Measurements from ENCODE around the gene CAPZA1.

CAPZA1 gene

GRCh38 chr1:112687361-112687760 is 67.7 kb downstream of the CAPZA1 start:
- TF ChIP-seq CTCF (IDR thresholded peaks at IDR 0.05; ENCODE audit: low read depth, low read length, missing control alignments), result no peak
- no peak overlapping the region for H3K27ac ChIP-seq
- no peaks in the 10 kb centered on the region for H3K27me3 ChIP-seq (replicated peaks)
- no peak for DNase-seq
- in situ Hi-C loops (cut with HindIII; ENCODE audit: low pct_ligation_motif_present, low sequenced_read_pairs), result no loop called here
- H3K4me3 ChIP-seq (ENCODE audit: low read depth, low read length), result no peak overlapping the region
- peaks cover 14% of the 10 kb centered on the region for H3K36me3 ChIP-seq (replicated peaks)

- TF ChIP-seq CTCF (IDR thresholded peaks at IDR 0.05; ENCODE audit: low read depth, low read length, missing control alignments), result no peak
- no peak for DNase-seq
- Histone ChIP-seq H3K27me3 (replicated peaks) (no peaks in the 10 kb centered on the region), H3K27ac (no peak overlapping the region), H3K4me3 (ENCODE audit: low read depth, low read length) (no peak overlapping the region), H3K36me3 (replicated peaks) (peaks cover 17% of the 10 kb centered on the region)
- in situ Hi-C loops (cut with HindIII; ENCODE audit: low pct_ligation_motif_present, low sequenced_read_pairs), result no loop called here
These were observed 68.3 kb downstream of the CAPZA1 start for GRCh38 chr1:112687785-112688496.

GRCh38 chr1:112688781-112689193 is 69.2 kb downstream of the CAPZA1 start:
- in situ Hi-C loops (cut with HindIII; ENCODE audit: low pct_ligation_motif_present, low sequenced_read_pairs), result no loop called here
- Histone ChIP-seq H3K4me3 (ENCODE audit: low read depth, low read length) (no peak overlapping the region), H3K27ac (no peak overlapping the region), H3K27me3 (replicated peaks) (no peaks in the 10 kb centered on the region), H3K36me3 (replicated peaks) (peaks cover 18% of the 10 kb centered on the region)
- no peak for TF ChIP-seq CTCF (IDR thresholded peaks at IDR 0.05; ENCODE audit: low read depth, low read length, missing control alignments)
- DNase-seq, result no peak

- TF ChIP-seq CTCF (IDR thresholded peaks at IDR 0.05; ENCODE audit: low read depth, low read length, missing control alignments), result no peak
- in situ Hi-C loops (cut with HindIII; ENCODE audit: low pct_ligation_motif_present, low sequenced_read_pairs), result no loop called here
These were observed 69.7 kb downstream of the CAPZA1 start for GRCh38 chr1:112689196-112689841.

GRCh38 chr1:112689842-112690237 is 70.2 kb downstream of the CAPZA1 start:
- no peak for TF ChIP-seq CTCF (IDR thresholded peaks at IDR 0.05; ENCODE audit: low read depth, low read length, missing control alignments)
- in situ Hi-C loops (cut with HindIII; ENCODE audit: low pct_ligation_motif_present, low sequenced_read_pairs), result no loop called here
- Histone ChIP-seq H3K27me3 (replicated peaks) (no peaks in the 10 kb centered on the region), H3K4me3 (ENCODE audit: low read depth, low read length) (no peak overlapping the region), H3K36me3 (replicated peaks) (peaks cover 18% of the 10 kb centered on the region), H3K27ac (no peak overlapping the region)
- no peak for DNase-seq

More at GRCh38 chr1:112689196-112689841, 69.7 kb downstream of the CAPZA1 start:
- no peak for DNase-seq
- Histone ChIP-seq H3K27ac (no peak overlapping the region), H3K36me3 (replicated peaks) (peaks cover 18% of the 10 kb centered on the region), H3K27me3 (replicated peaks) (no peaks in the 10 kb centered on the region), H3K4me3 (ENCODE audit: low read depth, low read length) (no peak overlapping the region)

All from brain microvascular endothelial cell (primary cell).